Activated naive CD4-positive, alpha-beta T cell treated with anti-CD3 and anti-CD28 coated beads, Interleukin-2, amount 50 U/mL, for 24 hours (primary cell): ENCODE measurements around the gene NOP53.
"Not testable (repeated sequence)": the region's sequence is repeated elsewhere in the genome, so short reads cannot be mapped to it uniquely, and the experiment has no call there.

Experiments
- H3K27ac Mint-ChIP-seq: one replicate; pipeline ENCODE4 v1.8.0; 2021; ENCODE audit warnings: mild to moderate bottlenecking, mixed read lengths
- H3K27me3 Mint-ChIP-seq: one replicate; pipeline ENCODE4 v1.8.0; 2021; ENCODE audit warnings: mixed read lengths
- H3K36me3 Mint-ChIP-seq: one replicate; pipeline ENCODE4 v1.8.0; 2021; ENCODE audit warnings: mixed read lengths
- H3K4me1 Mint-ChIP-seq: one replicate; pipeline ENCODE4 v1.8.0; 2021; ENCODE audit warnings: mixed read lengths
- H3K4me3 Mint-ChIP-seq: one replicate; pipeline ENCODE4 v1.8.0; 2021; ENCODE audit warnings: mild to moderate bottlenecking, mixed read lengths
- H3K9me3 Mint-ChIP-seq: one replicate; pipeline ENCODE4 v1.8.0; 2021; ENCODE audit warnings: mixed read lengths

The NOP53 gene

DNA sequence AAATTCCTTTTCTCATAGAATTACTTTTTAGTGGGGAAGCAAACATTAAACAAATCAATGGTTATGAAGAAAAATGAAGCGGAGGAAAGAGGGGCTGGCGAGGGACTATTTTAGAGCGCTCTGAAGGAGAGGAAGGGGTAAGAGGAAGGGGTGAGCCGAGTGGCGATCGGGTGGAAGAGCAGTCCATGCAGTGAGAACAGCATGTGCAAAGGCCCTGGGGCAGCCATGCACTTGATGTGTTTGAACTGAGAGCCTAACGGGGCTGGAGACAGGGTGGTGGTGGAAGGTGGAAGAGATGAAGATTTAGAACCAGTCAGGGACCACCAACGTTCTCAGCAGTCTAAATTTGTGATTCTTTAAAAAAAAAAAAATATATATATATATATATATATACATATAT, 14.4 kb upstream of the NOP53 start:
- H3K4me3 Mint-ChIP-seq, result peak overlapping the region; percentile 61
- peaks cover 14% of the 10 kb centered on the region for H3K27me3 Mint-ChIP-seq
- peaks cover 16% of the 10 kb centered on the region for H3K4me1 Mint-ChIP-seq
- no peak overlapping the region for H3K27ac Mint-ChIP-seq
- H3K9me3 Mint-ChIP-seq, result no peaks in the 10 kb centered on the region
- no peaks in the 10 kb centered on the region for H3K36me3 Mint-ChIP-seq

DNA sequence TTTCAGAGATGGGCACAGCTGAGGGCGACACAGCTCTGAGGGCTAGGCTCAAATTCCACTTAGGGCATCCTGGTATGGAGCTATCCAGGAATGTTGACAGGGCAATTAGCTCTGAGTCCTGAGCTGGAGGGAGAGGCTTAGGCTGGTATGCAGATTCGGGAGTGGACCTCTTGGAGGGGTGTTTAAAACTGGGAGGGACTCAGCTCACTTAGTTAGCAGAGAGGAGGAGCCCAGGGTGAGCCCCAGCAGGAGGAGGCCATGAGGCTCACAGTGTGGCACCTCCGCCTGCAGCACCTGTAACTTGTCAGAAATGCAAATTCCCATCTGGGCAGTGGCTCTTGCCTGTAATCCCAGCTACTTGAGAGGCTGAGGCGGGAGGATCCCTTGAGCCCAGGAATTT, 10.2 kb upstream of the NOP53 start:
- no peaks in the 10 kb centered on the region for H3K9me3 Mint-ChIP-seq
- no peak overlapping the region for H3K27ac Mint-ChIP-seq
- H3K36me3 Mint-ChIP-seq, result no peaks in the 10 kb centered on the region
- no peak overlapping the region for H3K4me3 Mint-ChIP-seq
- H3K27me3 Mint-ChIP-seq, result peaks cover 8% of the 10 kb centered on the region
- peaks cover 4% of the 10 kb centered on the region for H3K4me1 Mint-ChIP-seq

DNA sequence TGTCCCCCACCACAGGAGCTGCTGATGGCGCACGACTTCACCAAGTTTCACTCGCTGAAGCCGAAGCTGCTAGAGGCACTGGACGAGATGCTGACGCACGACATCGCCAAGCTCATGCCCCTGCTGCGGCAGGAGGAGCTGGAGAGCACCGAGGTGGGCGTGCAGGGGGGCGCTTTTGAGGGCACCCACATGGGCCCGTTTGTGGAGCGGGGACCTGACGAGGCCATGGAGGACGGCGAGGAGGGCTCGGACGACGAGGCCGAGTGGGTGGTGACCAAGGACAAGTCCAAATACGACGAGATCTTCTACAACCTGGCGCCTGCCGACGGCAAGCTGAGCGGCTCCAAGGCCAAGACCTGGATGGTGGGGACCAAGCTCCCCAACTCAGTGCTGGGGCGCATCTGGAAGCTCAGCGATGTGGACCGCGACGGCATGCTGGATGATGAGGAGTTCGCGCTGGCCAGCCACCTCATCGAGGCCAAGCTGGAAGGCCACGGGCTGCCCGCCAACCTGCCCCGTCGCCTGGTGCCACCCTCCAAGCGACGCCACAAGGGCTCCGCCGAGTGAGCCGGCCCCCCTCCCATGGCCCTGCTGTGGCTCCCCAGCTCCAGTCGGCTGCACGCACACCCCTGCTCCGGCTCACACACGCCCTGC, 4.4 kb upstream of the NOP53 start:
- Mint-ChIP-seq H3K4me3 (no peak overlapping the region), H3K4me1 (peaks cover 18% of the 10 kb centered on the region), H3K27me3 (no peaks in the 10 kb centered on the region), H3K9me3 (no peaks in the 10 kb centered on the region), H3K36me3 (peaks cover 3% of the 10 kb centered on the region), H3K27ac (no peak overlapping the region)

DNA sequence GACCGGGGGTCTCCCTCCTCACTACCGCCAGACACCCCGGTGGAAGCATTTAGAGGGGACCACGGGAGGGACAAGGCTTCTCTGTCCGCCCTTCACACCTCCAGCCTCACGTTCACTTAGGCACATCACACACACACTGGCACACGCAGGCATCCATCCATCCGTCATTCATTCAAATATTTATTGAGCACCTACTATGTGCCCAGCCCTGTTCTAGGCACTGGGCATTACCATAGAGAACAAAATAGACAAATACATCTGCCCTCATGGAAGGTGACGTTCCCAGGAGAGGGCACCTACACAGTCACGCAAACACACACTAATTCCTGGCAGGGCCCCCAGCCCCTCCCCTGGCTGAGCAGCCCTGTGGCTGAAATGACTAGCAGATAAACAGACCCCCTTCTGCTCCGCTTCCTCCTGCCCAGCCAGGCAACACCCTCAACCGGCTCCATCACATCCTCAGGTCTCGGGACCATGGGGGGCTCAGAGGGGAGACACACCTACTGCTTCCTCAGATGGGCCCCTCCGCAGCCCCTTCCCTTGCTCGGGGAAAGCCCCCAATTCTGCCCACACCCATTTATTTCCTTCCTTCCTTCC, 3.7 kb upstream of the NOP53 start:
- Mint-ChIP-seq H3K27me3 (no peaks in the 10 kb centered on the region), H3K4me3 (no peak overlapping the region), H3K27ac (peak overlapping the region; percentile 62), H3K36me3 (peaks cover 3% of the 10 kb centered on the region), H3K9me3 (no peaks in the 10 kb centered on the region), H3K4me1 (peaks cover 20% of the 10 kb centered on the region)

DNA sequence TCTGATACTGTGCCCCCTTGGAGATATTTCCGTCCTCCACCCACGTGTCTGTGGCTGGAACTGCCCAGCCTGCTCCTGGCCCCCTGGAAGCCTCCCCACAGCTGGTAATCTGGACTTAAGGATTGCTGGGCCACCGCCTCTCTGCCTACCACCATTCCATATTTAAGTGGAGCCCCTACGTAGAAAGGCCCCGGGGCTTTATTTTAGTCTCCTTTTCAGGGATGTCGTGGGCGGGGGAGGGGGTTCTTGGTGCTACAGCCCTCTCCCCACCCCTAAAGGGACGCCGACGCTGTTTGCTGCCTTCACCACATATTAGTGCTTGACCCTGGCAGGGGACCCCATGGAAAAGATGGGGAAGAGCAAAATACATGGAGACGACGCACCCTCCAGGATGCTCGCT, 2.7 kb upstream of the NOP53 start:
- Mint-ChIP-seq H3K27ac (peak overlapping the region; percentile 62), H3K36me3 (peaks cover 3% of the 10 kb centered on the region), H3K27me3 (no peaks in the 10 kb centered on the region), H3K4me3 (no peak overlapping the region), H3K9me3 (no peaks in the 10 kb centered on the region), H3K4me1 (peaks cover 27% of the 10 kb centered on the region)

DNA sequence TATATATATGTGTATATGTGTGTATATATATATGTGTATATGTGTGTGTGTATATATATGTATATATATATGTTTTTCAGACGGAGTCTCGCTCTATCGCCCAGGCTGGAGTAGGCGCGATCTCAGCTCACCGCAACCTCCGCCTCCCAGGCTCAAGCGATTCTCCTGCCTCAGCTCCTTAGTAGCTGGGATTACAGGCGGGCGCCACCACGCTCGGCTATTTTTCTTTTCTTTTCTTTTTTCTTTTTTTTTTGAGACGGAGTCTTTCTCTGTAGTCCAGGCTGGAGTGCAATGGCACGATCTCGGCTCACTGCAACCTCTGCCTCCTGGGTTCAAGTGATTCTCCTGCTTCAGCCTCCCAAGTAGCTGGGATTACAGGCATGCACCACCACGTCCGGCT, 783 bp downstream of the NOP53 start:
- peaks cover 47% of the 10 kb centered on the region for H3K4me1 Mint-ChIP-seq

DNA sequence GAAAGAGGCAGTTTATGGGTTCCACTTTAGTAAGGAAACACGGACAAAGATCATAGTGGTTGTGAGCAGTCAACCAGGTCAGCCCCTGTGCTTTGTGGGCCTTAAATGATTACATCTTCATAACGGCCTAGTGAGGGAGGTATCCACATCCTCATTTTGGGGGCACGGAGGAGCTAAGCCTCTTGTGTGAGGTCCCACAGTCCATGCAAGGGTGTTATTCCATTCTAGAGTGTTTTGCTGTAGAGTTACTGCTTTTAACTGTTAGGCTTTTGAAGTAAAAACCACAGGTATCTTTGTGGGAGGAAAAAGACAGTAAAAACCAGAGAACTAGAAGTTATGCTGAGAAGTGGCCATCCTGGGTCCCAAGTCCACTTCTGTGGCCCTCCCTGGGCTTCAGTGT, 4.0 kb downstream of the NOP53 start:
- Mint-ChIP-seq H3K27me3 (no peaks in the 10 kb centered on the region), H3K4me1 (peaks cover 55% of the 10 kb centered on the region), H3K9me3 (no peaks in the 10 kb centered on the region), H3K4me3 (peak overlapping the region; percentile 83), H3K27ac (peak overlapping the region; percentile 89), H3K36me3 (peaks cover 16% of the 10 kb centered on the region)

More for the DNA sequence above, 783 bp downstream of the NOP53 start:
- H3K36me3 Mint-ChIP-seq, result peaks cover 13% of the 10 kb centered on the region
- H3K9me3 Mint-ChIP-seq, H3K27me3 Mint-ChIP-seq: not testable (repeated sequence)
- peak overlapping the region; percentile 100 for H3K27ac Mint-ChIP-seq
- peak overlapping the region; percentile 100 for H3K4me3 Mint-ChIP-seq

DNA sequence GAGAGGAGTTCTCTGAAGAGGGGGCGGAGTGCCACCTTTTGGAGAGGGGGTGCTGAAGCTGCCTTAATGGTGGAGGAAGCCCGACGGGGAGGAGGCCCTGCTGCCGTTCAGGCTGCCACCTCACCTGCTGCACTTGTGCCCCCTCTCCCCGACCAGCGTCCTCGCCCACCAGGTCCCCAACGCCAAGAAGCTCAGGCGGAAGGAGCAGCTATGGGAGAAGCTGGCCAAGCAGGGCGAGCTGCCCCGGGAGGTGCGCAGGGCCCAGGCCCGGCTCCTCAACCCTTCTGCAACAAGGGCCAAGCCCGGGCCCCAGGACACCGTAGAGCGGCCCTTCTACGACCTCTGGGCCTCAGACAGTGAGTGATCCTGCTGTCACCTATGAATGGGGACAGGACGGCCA, 5.4 kb downstream of the NOP53 start:
- peaks cover 46% of the 10 kb centered on the region for H3K4me1 Mint-ChIP-seq
- no peak overlapping the region for H3K27ac Mint-ChIP-seq
- H3K27me3 Mint-ChIP-seq, result no peaks in the 10 kb centered on the region
- no peaks in the 10 kb centered on the region for H3K9me3 Mint-ChIP-seq
- H3K4me3 Mint-ChIP-seq, result no peak overlapping the region
- peaks cover 13% of the 10 kb centered on the region for H3K36me3 Mint-ChIP-seq

DNA sequence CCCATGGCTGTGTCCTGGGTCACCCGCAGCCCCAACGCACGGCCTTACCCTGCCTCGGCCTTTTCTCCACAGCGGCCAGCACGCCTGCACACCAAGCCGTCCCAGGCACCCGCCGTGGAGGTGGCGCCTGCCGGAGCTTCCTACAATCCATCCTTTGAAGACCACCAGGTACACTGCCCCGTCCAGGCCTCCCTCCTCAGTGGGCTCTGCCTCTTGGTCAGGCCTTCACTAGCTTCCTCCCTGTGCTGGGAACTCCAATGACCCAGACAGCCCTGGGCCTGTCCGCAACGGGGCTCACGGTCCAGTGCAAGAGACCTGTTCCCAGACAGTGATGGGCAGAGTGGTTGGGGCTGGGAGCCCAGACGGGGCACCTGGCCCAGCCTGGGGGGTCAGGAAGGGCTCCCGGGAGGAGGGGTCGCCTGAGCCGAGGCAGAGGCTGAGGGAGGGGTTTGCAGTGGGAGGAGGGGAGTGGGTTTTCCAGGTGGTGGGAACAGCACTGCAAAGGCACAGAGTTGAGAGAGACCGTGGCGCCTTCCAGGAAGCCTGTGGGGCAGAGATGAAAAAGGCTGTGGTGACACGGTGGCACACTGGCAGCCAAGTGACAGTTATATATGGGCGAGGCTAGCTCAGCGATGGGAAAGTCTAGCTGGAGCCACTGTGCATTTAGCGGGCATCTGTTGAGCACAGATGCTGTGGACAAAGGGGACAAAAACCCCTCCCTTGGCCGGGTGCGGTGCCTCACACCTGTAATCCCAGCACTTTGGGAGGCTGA, 7.3 kb downstream of the NOP53 start:
- H3K36me3 Mint-ChIP-seq, result peaks cover 17% of the 10 kb centered on the region
- H3K27me3 Mint-ChIP-seq, result no peaks in the 10 kb centered on the region
- no peaks in the 10 kb centered on the region for H3K9me3 Mint-ChIP-seq
- no peak overlapping the region for H3K4me3 Mint-ChIP-seq
- H3K27ac Mint-ChIP-seq, result peak overlapping the region; percentile 55
- H3K4me1 Mint-ChIP-seq, result peaks cover 38% of the 10 kb centered on the region

DNA sequence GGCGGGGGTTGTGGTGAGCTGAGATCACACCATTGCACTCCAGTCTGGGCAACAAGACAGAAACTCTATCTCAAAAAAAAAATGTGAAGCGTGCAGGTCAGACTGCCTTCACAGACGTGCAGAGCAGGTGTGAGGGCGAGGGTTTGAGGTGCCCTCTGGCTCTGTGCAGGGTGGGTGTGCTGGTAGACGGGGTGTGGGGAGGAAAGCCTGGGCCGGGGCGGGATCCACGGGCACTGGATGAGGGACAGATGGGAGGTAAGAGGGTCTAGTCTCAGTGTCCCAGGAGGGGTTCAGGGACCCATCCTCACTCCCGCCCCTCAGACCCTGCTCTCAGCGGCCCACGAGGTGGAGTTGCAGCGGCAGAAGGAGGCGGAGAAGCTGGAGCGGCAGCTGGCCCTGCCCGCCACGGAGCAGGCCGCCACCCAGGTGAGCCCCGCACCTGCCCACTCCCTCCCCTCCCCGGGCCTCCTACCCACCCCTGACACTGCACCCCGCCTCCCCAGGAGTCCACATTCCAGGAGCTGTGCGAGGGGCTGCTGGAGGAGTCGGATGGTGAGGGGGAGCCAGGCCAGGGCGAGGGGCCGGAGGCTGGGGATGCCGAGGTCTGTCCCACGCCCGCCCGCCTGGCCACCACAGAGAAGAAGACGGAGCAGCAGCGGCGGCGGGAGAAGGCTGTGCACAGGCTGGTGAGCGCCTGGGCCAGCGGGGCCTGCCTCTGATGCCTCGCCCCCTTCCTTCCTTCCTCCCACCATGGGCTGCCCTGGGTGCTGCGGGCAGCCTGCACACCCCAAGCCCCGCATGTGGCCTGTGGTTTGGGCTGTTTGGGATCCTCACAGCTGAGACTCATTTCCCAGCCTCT, 9.1 kb downstream of the NOP53 start:
- Mint-ChIP-seq H3K27ac (peak overlapping the region; percentile 17), H3K4me1 (peaks cover 22% of the 10 kb centered on the region), H3K36me3 (peaks cover 11% of the 10 kb centered on the region), H3K4me3 (no peak overlapping the region), H3K27me3 (no peaks in the 10 kb centered on the region), H3K9me3 (no peaks in the 10 kb centered on the region)

DNA sequence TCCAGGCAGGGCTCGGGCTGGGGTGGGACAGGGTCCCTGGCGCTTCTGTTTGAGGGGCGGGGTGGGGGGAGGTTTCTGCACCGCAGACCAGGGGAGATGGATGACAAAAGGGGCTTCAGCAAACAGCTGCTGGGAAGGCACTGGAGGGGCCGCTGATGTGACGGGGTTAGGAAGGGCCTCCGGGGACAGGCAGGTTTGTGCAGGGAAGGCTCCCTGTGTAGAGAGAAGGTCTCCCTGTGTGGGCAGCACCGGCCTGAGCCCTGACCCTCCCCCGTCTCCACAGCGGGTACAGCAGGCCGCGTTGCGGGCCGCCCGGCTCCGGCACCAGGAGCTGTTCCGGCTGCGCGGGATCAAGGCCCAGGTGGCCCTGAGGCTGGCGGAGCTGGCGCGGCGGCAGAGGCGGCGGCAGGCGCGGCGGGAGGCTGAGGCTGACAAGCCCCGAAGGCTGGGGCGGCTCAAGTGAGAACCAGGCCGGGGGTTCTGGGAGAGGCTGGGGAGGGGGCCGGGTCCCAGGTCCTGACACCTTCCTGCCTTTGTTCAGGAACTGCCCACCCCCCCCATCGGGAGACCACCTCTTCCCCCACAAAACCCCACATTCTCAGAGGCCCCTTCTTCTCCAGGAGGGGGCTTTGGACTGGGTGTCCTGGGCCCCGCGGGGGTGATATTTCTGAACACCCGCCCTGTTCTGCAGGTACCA, 9.9 kb downstream of the NOP53 start:
- no peak overlapping the region for H3K4me3 Mint-ChIP-seq
- no peaks in the 10 kb centered on the region for H3K27me3 Mint-ChIP-seq
- no peak overlapping the region for H3K27ac Mint-ChIP-seq
- H3K9me3 Mint-ChIP-seq, result no peaks in the 10 kb centered on the region
- peaks cover 18% of the 10 kb centered on the region for H3K4me1 Mint-ChIP-seq
- peaks cover 11% of the 10 kb centered on the region for H3K36me3 Mint-ChIP-seq

DNA sequence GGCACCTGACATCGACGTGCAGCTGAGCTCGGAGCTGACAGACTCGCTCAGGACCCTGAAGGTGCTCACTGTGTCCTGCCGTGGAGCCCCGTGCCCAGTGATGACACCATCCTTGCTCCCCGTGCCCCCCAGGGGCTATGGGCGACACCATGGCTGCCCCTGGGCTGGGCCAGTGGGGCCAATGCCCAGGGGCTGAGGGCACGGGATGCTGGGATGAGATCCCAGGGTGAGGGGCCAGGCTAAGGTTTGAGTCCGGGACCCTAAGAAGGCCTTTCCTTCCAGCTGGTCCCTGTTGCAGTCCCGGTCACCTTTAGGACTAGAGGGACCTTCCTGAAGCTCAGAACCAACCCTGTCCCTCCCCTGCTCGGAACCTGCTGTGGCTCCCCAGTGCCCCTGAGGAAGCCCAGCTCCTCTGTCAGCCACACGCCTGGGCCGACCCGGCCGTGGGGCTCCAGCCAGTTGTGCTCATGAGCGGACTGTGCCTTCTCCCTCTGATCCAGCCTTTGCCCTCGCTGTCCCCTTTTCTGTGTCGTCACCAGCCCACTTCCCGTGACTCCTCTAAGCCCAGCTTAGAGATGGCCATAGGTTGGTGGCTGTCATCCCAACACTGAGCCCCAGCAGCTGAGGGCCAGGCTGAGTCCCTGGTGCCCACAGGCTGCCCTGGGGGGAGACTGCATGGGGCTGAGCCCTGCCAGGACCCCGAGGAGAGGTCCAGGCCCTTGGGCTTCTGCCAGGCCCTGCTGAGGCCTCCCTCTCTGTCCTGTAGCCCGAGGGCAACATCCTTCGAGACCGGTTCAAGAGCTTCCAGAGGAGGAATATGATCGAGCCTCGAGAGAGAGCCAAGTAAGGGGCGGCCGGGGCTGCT, 10.6 kb downstream of the NOP53 start:
- H3K27ac Mint-ChIP-seq, result no peak overlapping the region
- no peaks in the 10 kb centered on the region for H3K9me3 Mint-ChIP-seq
- no peaks in the 10 kb centered on the region for H3K27me3 Mint-ChIP-seq
- no peak overlapping the region for H3K4me3 Mint-ChIP-seq
- peaks cover 11% of the 10 kb centered on the region for H3K36me3 Mint-ChIP-seq
- peaks cover 18% of the 10 kb centered on the region for H3K4me1 Mint-ChIP-seq

DNA sequence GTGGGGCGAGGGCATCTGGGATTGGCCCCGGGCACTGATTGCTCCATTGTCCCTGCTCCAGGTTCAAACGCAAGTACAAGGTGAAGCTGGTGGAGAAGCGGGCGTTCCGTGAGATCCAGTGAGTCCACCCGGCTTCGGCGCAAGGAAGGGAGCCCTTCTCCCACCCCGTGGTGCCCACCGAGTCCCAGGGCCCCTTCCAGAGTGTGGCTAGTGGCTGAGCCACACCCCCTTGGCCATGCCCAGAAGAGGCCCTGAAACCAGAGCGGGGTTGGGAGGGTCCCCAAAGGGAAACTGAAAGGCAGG, 11.2 kb downstream of the NOP53 start:
- Mint-ChIP-seq H3K36me3 (peaks cover 11% of the 10 kb centered on the region), H3K4me3 (no peak overlapping the region), H3K9me3 (no peaks in the 10 kb centered on the region), H3K27ac (no peak overlapping the region), H3K27me3 (no peaks in the 10 kb centered on the region), H3K4me1 (peaks cover 18% of the 10 kb centered on the region)

DNA sequence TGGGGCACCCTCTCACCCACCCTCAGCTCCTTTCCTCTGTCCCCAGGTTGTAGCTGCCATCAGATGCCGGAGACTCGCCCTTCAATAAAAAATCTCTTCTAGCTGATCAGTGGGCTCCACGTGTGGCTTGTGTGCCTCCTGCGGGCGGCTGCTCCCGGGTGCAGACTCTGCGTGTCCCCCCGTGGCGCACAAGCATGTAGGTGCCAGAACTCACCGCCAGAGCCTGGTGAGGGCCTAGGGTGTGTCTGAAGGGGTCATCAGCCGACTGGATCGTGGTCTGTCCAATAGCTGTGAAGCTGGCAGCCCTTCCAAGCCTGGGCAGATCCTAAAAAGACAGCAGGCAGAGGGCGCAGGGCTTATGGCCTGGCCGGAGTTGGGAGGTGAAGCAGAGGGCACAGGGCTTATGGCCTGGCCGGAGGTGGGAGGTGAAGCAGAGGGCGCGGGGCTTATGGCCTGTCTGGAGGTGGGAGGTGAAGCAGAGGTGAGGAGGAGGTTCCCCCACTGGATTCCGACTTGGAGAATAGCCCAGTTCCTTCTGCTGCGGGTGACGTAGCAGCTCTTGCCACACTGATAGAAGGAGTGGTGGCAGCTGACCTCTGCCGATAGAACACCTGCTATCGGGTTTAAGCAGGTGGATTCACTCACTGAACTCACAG, 11.7 kb downstream of the NOP53 start:
- no peak overlapping the region for H3K4me3 Mint-ChIP-seq
- H3K36me3 Mint-ChIP-seq, result peaks cover 11% of the 10 kb centered on the region
- H3K4me1 Mint-ChIP-seq, result peaks cover 16% of the 10 kb centered on the region
- no peaks in the 10 kb centered on the region for H3K9me3 Mint-ChIP-seq
- H3K27ac Mint-ChIP-seq, result no peak overlapping the region
- no peaks in the 10 kb centered on the region for H3K27me3 Mint-ChIP-seq
